K562 (cell line): ENCODE measurements around the gene CEBPE. TPM values are rescaled to one million over a fixed set of nuclear protein-coding genes. Genes with fewer than 3 reads are reported as not detected.
A peak's percentile ranks its signal among the peaks of the same experiment; 100 is the strongest.

Source experiments
- ARID2 ChIP-seq: fragments of 450-650 bp; IDR thresholded peaks from 2 replicates; pipeline ENCODE4 v1.6.1; 2017; ENCODE audit warnings: antibody characterized with exemption, mild to moderate bottlenecking
- CUX1 ChIP-seq: fragments of 200-800 bp; sonication (Bioruptor generic); IDR thresholded peaks from 2 replicates; pipeline ENCODE4 v1.6.1; 2016; ENCODE audit warnings: missing genetic modification characterization, missing compliant biosample characterization
- FIP1L1 ChIP-seq: fragments of 200-400 bp; formaldehyde crosslinking; IDR thresholded peaks from 2 replicates; pipeline ENCODE4 v1.6.1; 2018; ENCODE audit warnings: mild to moderate bottlenecking, low read depth, low read length; ENCODE audit not compliant: poor library complexity, severe bottlenecking
- FOXJ2 ChIP-seq: fragments of 200-800 bp; sonication (Bioruptor generic); IDR thresholded peaks from 2 replicates; pipeline ENCODE4 v1.6.1; 2016; ENCODE audit warnings: missing genetic modification characterization, missing compliant biosample characterization
- HNRNPK ChIP-seq: fragments of 200-400 bp; formaldehyde crosslinking; IDR thresholded peaks from one replicate; pipeline ENCODE4 v1.6.1; 2018; ENCODE audit warnings: mild to moderate bottlenecking, low read depth, low read length; ENCODE audit not compliant: poor library complexity, severe bottlenecking
- KDM2B ChIP-seq: fragments of 250-450 bp; sonication (Bioruptor Pico); IDR thresholded peaks from 2 replicates; pipeline ENCODE4 v1.8.0; 2021; ENCODE audit warnings: mild to moderate bottlenecking, moderate library complexity
- LEF1 ChIP-seq: fragments of 450-650 bp; IDR thresholded peaks from 2 replicates; pipeline ENCODE4 v1.6.1; 2016; ENCODE audit warnings: mild to moderate bottlenecking
- MEIS2 ChIP-seq: fragments of 450-650 bp; IDR thresholded peaks from 2 replicates; pipeline ENCODE4 v1.6.1; 2014; ENCODE audit warnings: mild to moderate bottlenecking; ENCODE audit not compliant: partially characterized antibody
- MNT ChIP-seq, 2 experiments: fragments of 450-650 bp; conservative IDR thresholded peaks; 2 replicates each; pipeline ENCODE4 v1.6.1; 2017; ENCODE audit warnings: mild to moderate bottlenecking in 2 of 2, moderate library complexity in 2 of 2
- PKNOX1 ChIP-seq: fragments of 450-650 bp; IDR thresholded peaks from 2 replicates; pipeline ENCODE4 v1.6.1; 2016
- SMARCA4 ChIP-seq: fragments of 450-650 bp; IDR thresholded peaks from 2 replicates; pipeline ENCODE4 v1.6.1; 2016
- SNAPC5 ChIP-seq: fragments of 250-450 bp; sonication (Bioruptor Pico); IDR thresholded peaks from 2 replicates; pipeline ENCODE4 v1.8.0; 2021; ENCODE audit warnings: moderate library complexity, mild to moderate bottlenecking, inconsistent platforms
- SP1 ChIP-seq: sonication (generic); formaldehyde crosslinking; IDR thresholded peaks from 2 replicates; pipeline ENCODE4 v1.8.1; 2022; ENCODE audit warnings: mild to moderate bottlenecking, missing genetic modification reagents
- ZNF780A ChIP-seq: fragments of 250-450 bp; sonication (Bioruptor Pico); IDR thresholded peaks from 2 replicates; pipeline ENCODE4 v1.5.0; 2021; ENCODE audit warnings: mild to moderate bottlenecking
- polyA plus RNA-seq, 8 experiments: library from polyadenylated mRNA; depleted of rRNA in 4 of 8; stranded (reverse) in 5 of 8; unstranded in 3 of 8; fragments of >200 nt; fragmentation: Nextera tagmentation in 2 of 8; fragmentation: Illumina TruSeq in 1 of 8; extraction: Ambion mirVana in 2 of 8; extraction: Trizol in 1 of 8; gene quantifications; 2 replicates each; pipeline versions ENCODE4 v1.2.1 to v1.2.3, GENCODE V29; 2011 to 2014; ENCODE audit warnings: inconsistent platforms in 1 of 8, missing spikeins in 1 of 8
- total RNA-seq, 7 experiments: library from RNA; depleted of rRNA in 6 of 7; stranded (reverse); fragments of >200 nt in 6 of 7; fragmentation: Illumina TruSeq in 2 of 7; extraction: Trizol in 2 of 7; gene quantifications; 2 replicates each; pipeline versions ENCODE4 v1.2.1 to v1.2.3, GENCODE V29; 2011 to 2021; ENCODE audit warnings: low replicate concordance in 1 of 7
- TF ChIP-seq, protein P1 (sequence below): fragments of 450-650 bp; IDR thresholded peaks from 2 replicates; pipeline ENCODE4 v1.6.1; 2016; ENCODE audit warnings: borderline replicate concordance
- TF ChIP-seq, protein P2 (sequence below): fragments of 450-650 bp; formaldehyde crosslinking; IDR thresholded peaks from 2 replicates; pipeline ENCODE4 v1.4.0; 2020; ENCODE audit warnings: mild to moderate bottlenecking, moderate library complexity

The CEBPE gene
- total and polyA plus RNA-seq, 9 of the 15 experiments (the other 6 are each of a cell fraction or from before 2014, with no cell fraction given): 0.09 to 0.15 (median 0.13) TPM; not detected in 6

DNA sequence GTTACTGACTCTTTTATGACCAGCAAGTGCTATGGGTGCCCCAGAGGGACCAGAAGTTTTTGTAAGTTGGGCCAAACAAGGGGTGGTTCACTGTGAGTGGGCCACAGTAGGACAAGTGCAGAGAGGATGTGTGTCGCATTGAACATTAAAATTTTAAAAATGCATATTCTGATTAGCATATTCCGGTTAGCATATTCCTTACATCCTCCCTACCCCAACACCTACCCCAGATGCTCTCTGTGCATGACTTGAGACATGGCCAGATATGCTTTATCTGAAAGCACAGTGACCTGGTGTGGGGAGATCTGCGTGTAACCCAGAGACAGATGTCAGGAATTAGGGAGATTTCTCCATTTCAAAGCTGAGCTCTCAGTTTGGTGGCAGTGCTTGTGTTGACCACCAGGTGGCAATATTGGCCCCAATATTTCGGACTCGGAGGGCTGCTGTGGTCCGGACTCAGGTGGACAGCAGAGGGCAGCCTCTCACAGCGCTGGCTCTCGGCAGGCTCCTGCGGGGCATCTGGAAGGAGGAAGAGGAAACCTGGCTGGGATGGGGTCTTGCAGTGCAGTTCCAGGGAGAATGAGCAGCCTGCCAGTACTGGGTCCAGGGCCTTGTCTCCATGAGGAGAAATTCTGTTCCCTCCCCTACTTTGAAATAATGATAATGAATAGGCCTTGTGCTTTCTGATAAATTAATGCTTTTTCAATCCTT, 1.6 kb upstream of the CEBPE start (continued):
- TF ChIP-seq PKNOX1: peak; percentile 46; the same call in 1 of the 2 replicates
- peak; percentile 47 for TF ChIP-seq MEIS2
- TF ChIP-seq LEF1: no peak
- no peak for TF ChIP-seq ZNF780A
- no peak; a peak in 1 of 4 replicates for TF ChIP-seq MNT (conservative IDR thresholded peaks at IDR 0.05)
- no peak for TF ChIP-seq KDM2B (CRISPR knock-in tag)
- TF ChIP-seq FIP1L1: no peak
- TF ChIP-seq, protein P1, sequence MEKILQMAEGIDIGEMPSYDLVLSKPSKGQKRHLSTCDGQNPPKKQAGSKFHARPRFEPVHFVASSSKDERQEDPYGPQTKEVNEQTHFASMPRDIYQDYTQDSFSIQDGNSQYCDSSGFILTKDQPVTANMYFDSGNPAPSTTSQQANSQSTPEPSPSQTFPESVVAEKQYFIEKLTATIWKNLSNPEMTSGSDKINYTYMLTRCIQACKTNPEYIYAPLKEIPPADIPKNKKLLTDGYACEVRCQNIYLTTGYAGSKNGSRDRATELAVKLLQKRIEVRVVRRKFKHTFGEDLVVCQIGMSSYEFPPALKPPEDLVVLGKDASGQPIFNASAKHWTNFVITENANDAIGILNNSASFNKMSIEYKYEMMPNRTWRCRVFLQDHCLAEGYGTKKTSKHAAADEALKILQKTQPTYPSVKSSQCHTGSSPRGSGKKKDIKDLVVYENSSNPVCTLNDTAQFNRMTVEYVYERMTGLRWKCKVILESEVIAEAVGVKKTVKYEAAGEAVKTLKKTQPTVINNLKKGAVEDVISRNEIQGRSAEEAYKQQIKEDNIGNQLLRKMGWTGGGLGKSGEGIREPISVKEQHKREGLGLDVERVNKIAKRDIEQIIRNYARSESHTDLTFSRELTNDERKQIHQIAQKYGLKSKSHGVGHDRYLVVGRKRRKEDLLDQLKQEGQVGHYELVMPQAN: no peak
- TF ChIP-seq SMARCA4: peak; percentile 54
- TF ChIP-seq SP1: peak; percentile 74
- TF ChIP-seq, protein P2, sequence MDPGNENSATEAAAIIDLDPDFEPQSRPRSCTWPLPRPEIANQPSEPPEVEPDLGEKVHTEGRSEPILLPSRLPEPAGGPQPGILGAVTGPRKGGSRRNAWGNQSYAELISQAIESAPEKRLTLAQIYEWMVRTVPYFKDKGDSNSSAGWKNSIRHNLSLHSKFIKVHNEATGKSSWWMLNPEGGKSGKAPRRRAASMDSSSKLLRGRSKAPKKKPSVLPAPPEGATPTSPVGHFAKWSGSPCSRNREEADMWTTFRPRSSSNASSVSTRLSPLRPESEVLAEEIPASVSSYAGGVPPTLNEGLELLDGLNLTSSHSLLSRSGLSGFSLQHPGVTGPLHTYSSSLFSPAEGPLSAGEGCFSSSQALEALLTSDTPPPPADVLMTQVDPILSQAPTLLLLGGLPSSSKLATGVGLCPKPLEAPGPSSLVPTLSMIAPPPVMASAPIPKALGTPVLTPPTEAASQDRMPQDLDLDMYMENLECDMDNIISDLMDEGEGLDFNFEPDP (CRISPR knock-in tag): no peak
- peak; percentile 100 for TF ChIP-seq ARID2
- TF ChIP-seq FOXJ2 (tag): no peak
- no peak for TF ChIP-seq HNRNPK
- TF ChIP-seq CUX1 (CRISPR knock-in tag): no peak
- TF ChIP-seq SNAPC5 (CRISPR knock-in tag): no peak
